Astrocyte (in vitro differentiated cells and primary cell): ENCODE data around the gene ABCA3.

Source experiments
- EZH2 ChIP-seq: IDR thresholded peaks from 2 replicates; pipeline ENCODE4 v1.6.1; 2012; ENCODE audit warnings: mild to moderate bottlenecking, low read length, inconsistent platforms; ENCODE audit not compliant: insufficient read depth
- TF ChIP-seq, protein P1 (sequence below): IDR thresholded peaks from 2 replicates; pipeline ENCODE4 v1.5.1; 2011; ENCODE audit warnings: low read depth, mild to moderate bottlenecking, inconsistent platforms, low read length, moderate library complexity; ENCODE audit not compliant: insufficient read depth

DNA sequence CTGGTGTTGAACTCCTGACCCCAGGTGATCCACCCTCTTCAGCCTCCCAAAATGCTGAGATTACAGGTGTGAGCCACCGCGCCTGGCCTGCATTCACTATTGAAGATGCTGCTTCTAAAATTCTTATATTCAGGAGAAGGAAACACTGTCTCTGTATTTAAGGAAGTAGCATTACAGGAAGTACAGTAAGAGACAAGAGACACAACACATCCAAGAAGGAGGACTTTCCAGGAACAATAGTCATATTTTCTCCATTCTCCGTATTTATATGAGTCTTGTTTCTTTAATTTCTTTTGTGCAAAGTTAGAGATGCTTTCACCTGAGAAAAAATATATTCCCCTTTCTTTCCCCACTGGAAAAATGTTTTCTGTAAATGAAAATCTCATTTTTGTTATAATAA, 18.3 kb upstream of the ABCA3 start:
- TF ChIP-seq, protein P1, sequence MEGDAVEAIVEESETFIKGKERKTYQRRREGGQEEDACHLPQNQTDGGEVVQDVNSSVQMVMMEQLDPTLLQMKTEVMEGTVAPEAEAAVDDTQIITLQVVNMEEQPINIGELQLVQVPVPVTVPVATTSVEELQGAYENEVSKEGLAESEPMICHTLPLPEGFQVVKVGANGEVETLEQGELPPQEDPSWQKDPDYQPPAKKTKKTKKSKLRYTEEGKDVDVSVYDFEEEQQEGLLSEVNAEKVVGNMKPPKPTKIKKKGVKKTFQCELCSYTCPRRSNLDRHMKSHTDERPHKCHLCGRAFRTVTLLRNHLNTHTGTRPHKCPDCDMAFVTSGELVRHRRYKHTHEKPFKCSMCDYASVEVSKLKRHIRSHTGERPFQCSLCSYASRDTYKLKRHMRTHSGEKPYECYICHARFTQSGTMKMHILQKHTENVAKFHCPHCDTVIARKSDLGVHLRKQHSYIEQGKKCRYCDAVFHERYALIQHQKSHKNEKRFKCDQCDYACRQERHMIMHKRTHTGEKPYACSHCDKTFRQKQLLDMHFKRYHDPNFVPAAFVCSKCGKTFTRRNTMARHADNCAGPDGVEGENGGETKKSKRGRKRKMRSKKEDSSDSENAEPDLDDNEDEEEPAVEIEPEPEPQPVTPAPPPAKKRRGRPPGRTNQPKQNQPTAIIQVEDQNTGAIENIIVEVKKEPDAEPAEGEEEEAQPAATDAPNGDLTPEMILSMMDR: no peak
- TF ChIP-seq EZH2: no peak
